AG04449 (cell line): ENCODE data around the gene SORCS1.

Experiments used
- CTCF ChIA-PET: fragments of 350-600 bp; formaldehyde crosslinking; extraction: SDS; loops from one replicate; lab custom pipeline; 2021; ENCODE audit warnings: antibody characterized with exemption; lab: Yijun Ruan, JAX
- POLR2A ChIA-PET: fragments of 400-600, 350-600 bp; formaldehyde crosslinking; extraction: SDS; loops from one replicate; lab custom pipeline; 2020; ENCODE audit warnings: antibody characterized with exemption, inconsistent platforms; lab: Yijun Ruan, JAX
- DNase-seq: peaks from one replicate; pipeline ENCODE4 v3.0.0-alpha.2; 2010; ENCODE audit warnings: low read depth, low spot score
- H3K4me3 ChIP-seq: 2 replicates; pipeline ENCODE4 v1.5.1; 2011; ENCODE audit warnings: low read depth, mild to moderate bottlenecking, control low read depth, low read length
- CTCF ChIP-seq: IDR thresholded peaks from one replicate; pipeline ENCODE4 v1.5.1; 2011; ENCODE audit warnings: mild to moderate bottlenecking, moderate library complexity, low read length, control low read depth, inconsistent platforms; ENCODE audit not compliant: insufficient read depth; ENCODE audit errors: missing control alignments

Gene SORCS1

GRCh38 chr10:106577756-106578155 lies 586.8 kb downstream of the SORCS1 start:
- no peak overlapping the region for H3K4me3 ChIP-seq
- no peak for DNase-seq
- no peak for TF ChIP-seq CTCF
- ChIA-PET POLR2A (no interaction called here), CTCF (no interaction called here)

- ChIA-PET CTCF (no interaction called here), POLR2A (no interaction called here)
- no peak for TF ChIP-seq CTCF
- DNase-seq, result no peak
- H3K4me3 ChIP-seq, result no peak overlapping the region
Measured at GRCh38 chr10:106577266-106577665, 587.2 kb downstream of the SORCS1 start.

GRCh38 chr10:106576534-106576933 lies 588.0 kb downstream of the SORCS1 start:
- DNase-seq, result no peak
- no peak overlapping the region for H3K4me3 ChIP-seq
- POLR2A ChIA-PET, result no interaction called here
- no peak for TF ChIP-seq CTCF
- CTCF ChIA-PET, result no interaction called here

GRCh38 chr10:106573106-106573505 lies 591.4 kb downstream of the SORCS1 start:
- ChIA-PET CTCF (interaction anchor here (1.2 to 1.8 kb wide), 4 partner anchors 16 to 195 kb away, joined by 3 to 6 read pairs (median 4); no protein-coding TSS in a partner anchor), POLR2A (no interaction called here)
- no peak overlapping the region for H3K4me3 ChIP-seq
- no peak for TF ChIP-seq CTCF
- DNase-seq, result peak; percentile 50

- ChIA-PET CTCF (interaction anchor here (0.7 to 2.1 kb wide), 15 partner anchors 9 to 391 kb away, joined by 3 to 9 read pairs (median 5); no protein-coding TSS in a partner anchor), POLR2A (no interaction called here)
- no peak for DNase-seq
- peak; percentile 36 for TF ChIP-seq CTCF
- H3K4me3 ChIP-seq, result no peak overlapping the region
Measured at GRCh38 chr10:106571192-106571946, 593.1 kb downstream of the SORCS1 start.

GRCh38 chr10:106570268-106570667 lies 594.2 kb downstream of the SORCS1 start:
- CTCF ChIA-PET, result interaction anchor here (0.7 to 0.9 kb wide), 2 partner anchors 9 to 169 kb away, joined by 3 read pairs; no protein-coding TSS in a partner anchor
- POLR2A ChIA-PET, result no interaction called here

More at GRCh38 chr10:106570268-106570667, 594.2 kb downstream of the SORCS1 start:
- TF ChIP-seq CTCF, result no peak
- H3K4me3 ChIP-seq, result no peak overlapping the region
- DNase-seq, result no peak
